Measurements from ENCODE around the gene BACE2. TPM values are rescaled to one million over a fixed set of nuclear protein-coding genes. Genes with fewer than 3 reads are reported as not detected.

The BACE2 gene
- total RNA-seq, 2 experiments from 2014 or later, result 0.79 to 2.4 TPM

GRCh38 chr21:41158026-41158425 is 9.9 kb upstream of the BACE2 start:
- Mint-ChIP-seq H3K27ac (no peak overlapping the region), H3K4me1 (no peaks in the 10 kb centered on the region), H3K4me3 (no peak overlapping the region), H3K9me3 (ENCODE audit: low read depth) (peaks cover 3% of the 10 kb centered on the region), H3K36me3 (no peaks in the 10 kb centered on the region), H3K27me3 (no peaks in the 10 kb centered on the region)
- ATAC-seq, result no peak
- CTCF ChIA-PET, result no interaction called here
- DNase-seq, result no peak

- H3K4me1 Mint-ChIP-seq, result no peaks in the 10 kb centered on the region
- H3K4me3 Mint-ChIP-seq, result no peak overlapping the region
- DNase-seq, result no peak
- peaks cover 14% of the 10 kb centered on the region for H3K27me3 Mint-ChIP-seq
- no peaks in the 10 kb centered on the region for H3K36me3 Mint-ChIP-seq
- CTCF ChIA-PET, result no interaction called here
- ATAC-seq, result no peak
- no peak overlapping the region for H3K27ac Mint-ChIP-seq
- H3K9me3 Mint-ChIP-seq (ENCODE audit: low read depth), result peaks cover 3% of the 10 kb centered on the region
Observed at GRCh38 chr21:41160036-41160435, 7.9 kb upstream of the BACE2 start.

- no peak for ATAC-seq
- H3K9me3 Mint-ChIP-seq (ENCODE audit: low read depth), result peaks cover 3% of the 10 kb centered on the region
- H3K4me1 Mint-ChIP-seq, result peaks cover 1% of the 10 kb centered on the region
- no peak overlapping the region for H3K4me3 Mint-ChIP-seq
- CTCF ChIA-PET, result no interaction called here
- H3K36me3 Mint-ChIP-seq, result no peaks in the 10 kb centered on the region
- no peak for DNase-seq
- H3K27me3 Mint-ChIP-seq, result peaks cover 28% of the 10 kb centered on the region
- no peak overlapping the region for H3K27ac Mint-ChIP-seq
Observed at GRCh38 chr21:41161428-41161827, 6.5 kb upstream of the BACE2 start.

GRCh38 chr21:41162096-41162495 is 5.9 kb upstream of the BACE2 start:
- H3K27me3 Mint-ChIP-seq, result peaks cover 33% of the 10 kb centered on the region
- no peak for DNase-seq
- no peaks in the 10 kb centered on the region for H3K36me3 Mint-ChIP-seq
- no peak overlapping the region for H3K27ac Mint-ChIP-seq
- H3K9me3 Mint-ChIP-seq (ENCODE audit: low read depth), result peaks cover 3% of the 10 kb centered on the region
- peaks cover 3% of the 10 kb centered on the region for H3K4me1 Mint-ChIP-seq
- no peak for ATAC-seq
- no peak overlapping the region for H3K4me3 Mint-ChIP-seq
- CTCF ChIA-PET, result no interaction called here

GRCh38 chr21:41163091-41163490 is 4.9 kb upstream of the BACE2 start:
- Mint-ChIP-seq H3K4me3 (no peak overlapping the region), H3K27me3 (peaks cover 33% of the 10 kb centered on the region), H3K9me3 (ENCODE audit: low read depth) (peaks cover 3% of the 10 kb centered on the region), H3K36me3 (no peaks in the 10 kb centered on the region), H3K4me1 (peaks cover 3% of the 10 kb centered on the region), H3K27ac (no peak overlapping the region)
- CTCF ChIA-PET, result interaction anchor here (0.8 kb wide), 1 partner anchor 13 kb away, joined by 3 read pairs; no protein-coding TSS in a partner anchor
- ATAC-seq (no peak), DNase-seq (no peak)

GRCh38 chr21:41164052-41164451 is 3.9 kb upstream of the BACE2 start:
- Mint-ChIP-seq H3K36me3 (no peaks in the 10 kb centered on the region), H3K27me3 (peaks cover 35% of the 10 kb centered on the region), H3K4me3 (no peak overlapping the region), H3K27ac (no peak overlapping the region), H3K9me3 (ENCODE audit: low read depth) (no peaks in the 10 kb centered on the region), H3K4me1 (peaks cover 4% of the 10 kb centered on the region)
- CTCF ChIA-PET, result no interaction called here
- DNase-seq (no peak), ATAC-seq (no peak)

GRCh38 chr21:41164981-41165655 is 2.8 kb upstream of the BACE2 start:
- CTCF ChIA-PET, result no interaction called here
- ATAC-seq (no peak), DNase-seq (no peak)
- H3K4me1 Mint-ChIP-seq, result peaks cover 8% of the 10 kb centered on the region
- no peaks in the 10 kb centered on the region for H3K36me3 Mint-ChIP-seq
- H3K27me3 Mint-ChIP-seq, result peaks cover 44% of the 10 kb centered on the region
- H3K9me3 Mint-ChIP-seq (ENCODE audit: low read depth), result no peaks in the 10 kb centered on the region
- H3K27ac Mint-ChIP-seq, result no peak overlapping the region
- no peak overlapping the region for H3K4me3 Mint-ChIP-seq

- Mint-ChIP-seq H3K4me3 (no peak overlapping the region), H3K27ac (no peak overlapping the region), H3K27me3 (peaks cover 59% of the 10 kb centered on the region), H3K4me1 (peaks cover 8% of the 10 kb centered on the region), H3K36me3 (no peaks in the 10 kb centered on the region), H3K9me3 (ENCODE audit: low read depth) (no peaks in the 10 kb centered on the region)
- DNase-seq (no peak), ATAC-seq (no peak)
- CTCF ChIA-PET, result interaction anchor here (1.3 to 2.2 kb wide), 2 partner anchors 9 to 116 kb away, joined by 4 to 6 read pairs; no protein-coding TSS in a partner anchor
Observed at GRCh38 chr21:41166884-41167283, 1.1 kb upstream of the BACE2 start.

GRCh38 chr21:41168391-41169257 is 664 bp downstream of the BACE2 start:
- peaks cover 8% of the 10 kb centered on the region for H3K4me1 Mint-ChIP-seq
- H3K4me3 Mint-ChIP-seq, result peak overlapping the region; percentile 51
- DNase-seq (no peak), ATAC-seq (no peak)
- H3K27ac Mint-ChIP-seq, result no peak overlapping the region
- peaks cover 68% of the 10 kb centered on the region for H3K27me3 Mint-ChIP-seq
- H3K9me3 Mint-ChIP-seq (ENCODE audit: low read depth), result no peaks in the 10 kb centered on the region
- no peaks in the 10 kb centered on the region for H3K36me3 Mint-ChIP-seq
- CTCF ChIA-PET, result interaction anchor here (1.6 kb wide), 1 partner anchor 115 kb away, joined by 9 read pairs; no protein-coding TSS in a partner anchor

GRCh38 chr21:41169258-41169576 is 1.3 kb downstream of the BACE2 start:
- Mint-ChIP-seq H3K27ac (no peak overlapping the region), H3K27me3 (peaks cover 63% of the 10 kb centered on the region), H3K9me3 (ENCODE audit: low read depth) (no peaks in the 10 kb centered on the region), H3K4me3 (peak overlapping the region; percentile 51), H3K4me1 (peaks cover 8% of the 10 kb centered on the region), H3K36me3 (no peaks in the 10 kb centered on the region)
- DNase-seq, result no peak
- ATAC-seq, result no peak
- CTCF ChIA-PET, result interaction anchor here (0.7 to 1.6 kb wide), 2 partner anchors 105 to 114 kb away, joined by 3 to 9 read pairs; no protein-coding TSS in a partner anchor

- no peak overlapping the region for H3K27ac Mint-ChIP-seq
- peaks cover 59% of the 10 kb centered on the region for H3K27me3 Mint-ChIP-seq
- peaks cover 8% of the 10 kb centered on the region for H3K4me1 Mint-ChIP-seq
- H3K9me3 Mint-ChIP-seq (ENCODE audit: low read depth), result no peaks in the 10 kb centered on the region
- no peak for ATAC-seq
- no peak overlapping the region for H3K4me3 Mint-ChIP-seq
- no peaks in the 10 kb centered on the region for H3K36me3 Mint-ChIP-seq
- DNase-seq, result no peak
- CTCF ChIA-PET, result interaction anchor here (0.7 to 1.6 kb wide), 2 partner anchors 105 to 114 kb away, joined by 3 to 9 read pairs; no protein-coding TSS in a partner anchor
Observed at GRCh38 chr21:41169701-41170100, 1.7 kb downstream of the BACE2 start.

- Mint-ChIP-seq H3K4me1 (peaks cover 8% of the 10 kb centered on the region), H3K27ac (no peak overlapping the region), H3K9me3 (ENCODE audit: low read depth) (no peaks in the 10 kb centered on the region), H3K4me3 (no peak overlapping the region), H3K27me3 (peaks cover 55% of the 10 kb centered on the region), H3K36me3 (no peaks in the 10 kb centered on the region)
- no peak for ATAC-seq
- CTCF ChIA-PET, result no interaction called here
- no peak for DNase-seq
Observed at GRCh38 chr21:41170442-41170841, 2.5 kb downstream of the BACE2 start.

GRCh38 chr21:41170859-41171609 is 3.1 kb downstream of the BACE2 start:
- H3K27ac Mint-ChIP-seq, result no peak overlapping the region

More at GRCh38 chr21:41170859-41171609, 3.1 kb downstream of the BACE2 start:
- no peak for ATAC-seq
- CTCF ChIA-PET, result no interaction called here
- no peak for DNase-seq
- Mint-ChIP-seq H3K36me3 (no peaks in the 10 kb centered on the region), H3K4me1 (peaks cover 8% of the 10 kb centered on the region), H3K27me3 (peaks cover 49% of the 10 kb centered on the region), H3K9me3 (ENCODE audit: low read depth) (no peaks in the 10 kb centered on the region), H3K4me3 (no peak overlapping the region)

Measured in activated CD8-positive, alpha-beta memory T cell treated with anti-CD3 and anti-CD28 coated beads, Interleukin-2, amount 10 ng/mL, durations not matched to agents 7 days and 5 days (primary cell).